Measurements from ENCODE around the gene NFE2L2. TPM values are rescaled to one million over a fixed set of nuclear protein-coding genes. Genes with fewer than 3 reads are reported as not detected.

Gene NFE2L2
- total and polyA plus RNA-seq, 2 donors (not counting 1 experiment from before 2014, with no cell fraction given): 16.8 to 93.6 TPM

DNA sequence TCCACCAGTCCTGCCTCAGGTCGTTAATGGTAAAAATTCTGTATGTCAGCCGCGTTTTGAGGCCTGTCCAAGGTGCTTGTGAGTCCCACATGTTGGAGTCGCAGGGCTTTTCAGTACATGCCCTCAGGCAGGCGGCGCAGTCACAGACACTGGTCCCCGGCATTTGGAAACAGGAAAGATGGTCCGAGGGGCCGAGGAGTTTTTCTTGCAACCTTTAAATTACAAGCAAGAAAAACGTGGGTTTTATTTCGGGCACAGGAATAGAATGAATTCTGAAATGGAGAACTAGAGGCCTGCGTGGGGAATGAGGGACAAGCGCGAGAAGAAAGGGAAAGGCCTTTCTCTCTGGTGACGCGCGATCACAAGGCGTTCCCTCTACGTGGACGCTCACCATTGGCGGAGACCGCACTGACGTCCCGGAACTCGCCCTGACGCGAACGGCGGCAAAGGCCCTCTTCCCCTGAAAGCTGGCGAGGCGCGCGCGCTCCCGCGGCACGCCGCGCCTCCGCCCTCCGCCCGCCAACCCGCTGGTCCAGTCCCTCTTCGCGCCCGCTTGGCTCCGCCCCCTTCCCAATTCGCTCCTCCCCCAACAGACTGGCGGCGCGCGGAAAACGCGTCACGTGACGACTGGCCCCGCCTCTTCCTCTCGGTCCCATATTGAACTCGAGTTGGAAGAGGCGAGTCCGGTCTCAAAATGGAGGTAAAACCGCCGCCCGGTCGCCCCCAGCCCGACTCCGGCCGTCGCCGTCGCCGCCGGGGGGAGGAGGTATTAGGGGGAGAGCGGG is 52.2 kb downstream of the NFE2L2 start, which contains the start of gene HNRNPA3:
HNRNPA3 (plus strand) TSS at position 689 of the 785 bp plus-strand sequence; CDS start at position 695, 6 bp downstream.
- DNase-seq (peak; percentile 100), ATAC-seq (ENCODE audit: low read depth) (peak; percentile 86)
- Histone ChIP-seq H3K4me2 (replicated peaks; ENCODE audit: low read depth, low read length, poor library complexity, severe bottlenecking) (peak within 1 kb of the TSS; percentile 85), H3K4me3 (ENCODE audit: control extremely low read depth in 1 of 5, extremely low read depth in 1 of 5, insufficient read depth in 1 of 5, low read depth in 2 of 5, low read length in 4 of 5) (peak within 1 kb of the TSS; percentile 81 to 97 (median 94)), H3K27ac (ENCODE audit: low read length in 2 of 2) (peak within 1 kb of the TSS; percentile 99 to 100), H2AFZ (ENCODE audit: insufficient read depth, low read depth, low read length, poor library complexity, severe bottlenecking) (peak within 1 kb of the TSS; percentile 23), H3K4me1 (ENCODE audit: control insufficient read depth in 2 of 2, insufficient read depth in 2 of 2, low read length in 2 of 2) (peaks cover 32 to 37% of the 10 kb centered on the region in 2 donors), H3K27me3 (replicated peaks in 1 of 4; ENCODE audit: control extremely low read depth in 1 of 4, control insufficient read depth in 3 of 4, insufficient read depth in 4 of 4, low read length in 3 of 4) (no peaks in the 10 kb centered on the region), H4K20me1 (ENCODE audit: control insufficient read depth, insufficient read depth, low read length, poor library complexity, severe bottlenecking) (peaks cover 33% of the 10 kb centered on the region), H3K79me2 (ENCODE audit: control insufficient read depth, insufficient read depth, low read length) (peaks cover 67% of the 10 kb centered on the region), H3K9me3 (ENCODE audit: control extremely low read depth in 1 of 3, control insufficient read depth in 2 of 3, insufficient read depth in 1 of 3, low read length in 2 of 3) (no peaks in the 10 kb centered on the region), H3K9ac (ENCODE audit: low read length) (peak within 1 kb of the TSS; percentile 99), H3K36me3 (replicated peaks in 1 of 2; ENCODE audit: control extremely low read depth in 1 of 2, control insufficient read depth in 1 of 2, extremely low read depth in 1 of 2, insufficient read depth in 2 of 2, low read length in 1 of 2) (peaks cover 3 to 27% of the 10 kb centered on the region in 2 experiments)
- ChIA-PET POLR2A (interaction anchor here (0.6 to 2.8 kb wide), 8 partner anchors 11 to 64 kb away, joined by 3 to 50 read pairs (median 4); partner anchors contain the start of gene NFE2L2), CTCF (interaction anchor here (0.6 to 1.8 kb wide), 9 partner anchors 14 to 204 kb away, joined by 3 to 41 read pairs (median 3); partner anchors contain the start of gene NFE2L2)
- TF ChIP-seq EZH2 (IDR thresholded peaks at IDR 0.05; ENCODE audit: borderline replicate concordance, insufficient read depth, low read depth, low read length, poor library complexity, severe bottlenecking): no peak
- Mint-ChIP-seq H3K27me3 (no peaks in the 10 kb centered on the region), H3K9me3 (ENCODE audit: insufficient read depth) (no peaks in the 10 kb centered on the region), H3K4me3 (peak within 1 kb of the TSS; percentile 91), H3K27ac (peak within 1 kb of the TSS; percentile 98), H3K4me1 (peaks cover 47% of the 10 kb centered on the region)
- intact Hi-C loops (cut with micrococcal nuclease): loop anchor here (1.0 to 5.0 kb wide), 7 partner anchors 29 to 1239 kb away; partner anchors contain the start of genes PJVK and PRKRA
- WGBS (ENCODE audit: insufficient coverage): under 1% methylated on average over 56 of the region's 74 CpGs

DNA sequence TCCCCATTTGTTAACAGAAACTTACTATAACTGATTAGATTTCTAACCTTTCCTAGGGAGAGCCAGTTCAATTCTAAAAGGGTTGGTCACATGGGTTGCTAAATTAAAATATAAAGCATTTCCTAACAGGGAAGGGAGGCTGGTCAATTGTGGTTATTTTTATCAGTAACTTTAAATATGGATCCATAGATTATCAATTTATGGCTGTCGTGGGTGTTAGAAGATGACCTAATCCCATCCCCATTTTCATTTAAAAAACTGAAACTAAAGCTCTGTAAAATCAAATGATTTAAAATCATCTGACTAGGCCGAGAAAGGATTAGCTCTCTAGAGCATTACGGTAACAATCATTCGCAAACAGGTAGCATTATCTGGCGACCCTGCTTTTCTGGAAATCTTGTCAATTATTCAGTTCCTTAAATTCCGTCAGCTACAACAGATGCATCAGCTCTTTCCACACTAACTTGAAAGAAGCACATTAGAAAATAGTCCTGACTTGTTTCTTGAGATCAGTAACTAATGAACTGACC is 52.9 kb downstream of the NFE2L2 start:
- Histone ChIP-seq H3K4me1 (ENCODE audit: control insufficient read depth in 2 of 2, insufficient read depth in 2 of 2, low read length in 2 of 2) (peaks cover 32 to 35% of the 10 kb centered on the region in 2 donors), H3K4me3 (ENCODE audit: control extremely low read depth in 1 of 5, extremely low read depth in 1 of 5, insufficient read depth in 1 of 5, low read depth in 2 of 5, low read length in 4 of 5) (peak overlapping the region; percentile 81 to 94 (median 86)), H3K36me3 (replicated peaks in 1 of 2; ENCODE audit: control extremely low read depth in 1 of 2, control insufficient read depth in 1 of 2, extremely low read depth in 1 of 2, insufficient read depth in 2 of 2, low read length in 1 of 2) (peaks cover 3 to 20% of the 10 kb centered on the region in 2 experiments), H3K9me3 (ENCODE audit: control extremely low read depth in 1 of 3, control insufficient read depth in 2 of 3, insufficient read depth in 1 of 3, low read length in 2 of 3) (no peaks in the 10 kb centered on the region), H3K27me3 (replicated peaks in 1 of 4; ENCODE audit: control extremely low read depth in 1 of 4, control insufficient read depth in 3 of 4, insufficient read depth in 4 of 4, low read length in 3 of 4) (no peaks in the 10 kb centered on the region), H3K27ac (ENCODE audit: low read length in 2 of 2) (peak overlapping the region; percentile 99 to 100), H3K79me2 (ENCODE audit: control insufficient read depth, insufficient read depth, low read length) (peaks cover 65% of the 10 kb centered on the region), H3K9ac (ENCODE audit: low read length) (peak overlapping the region; percentile 99), H4K20me1 (ENCODE audit: control insufficient read depth, insufficient read depth, low read length, poor library complexity, severe bottlenecking) (peaks cover 27% of the 10 kb centered on the region), H3K4me2 (replicated peaks; ENCODE audit: low read depth, low read length, poor library complexity, severe bottlenecking) (peak overlapping the region; percentile 85), H2AFZ (ENCODE audit: insufficient read depth, low read depth, low read length, poor library complexity, severe bottlenecking) (peak overlapping the region; percentile 23)
- TF ChIP-seq, protein P1, sequence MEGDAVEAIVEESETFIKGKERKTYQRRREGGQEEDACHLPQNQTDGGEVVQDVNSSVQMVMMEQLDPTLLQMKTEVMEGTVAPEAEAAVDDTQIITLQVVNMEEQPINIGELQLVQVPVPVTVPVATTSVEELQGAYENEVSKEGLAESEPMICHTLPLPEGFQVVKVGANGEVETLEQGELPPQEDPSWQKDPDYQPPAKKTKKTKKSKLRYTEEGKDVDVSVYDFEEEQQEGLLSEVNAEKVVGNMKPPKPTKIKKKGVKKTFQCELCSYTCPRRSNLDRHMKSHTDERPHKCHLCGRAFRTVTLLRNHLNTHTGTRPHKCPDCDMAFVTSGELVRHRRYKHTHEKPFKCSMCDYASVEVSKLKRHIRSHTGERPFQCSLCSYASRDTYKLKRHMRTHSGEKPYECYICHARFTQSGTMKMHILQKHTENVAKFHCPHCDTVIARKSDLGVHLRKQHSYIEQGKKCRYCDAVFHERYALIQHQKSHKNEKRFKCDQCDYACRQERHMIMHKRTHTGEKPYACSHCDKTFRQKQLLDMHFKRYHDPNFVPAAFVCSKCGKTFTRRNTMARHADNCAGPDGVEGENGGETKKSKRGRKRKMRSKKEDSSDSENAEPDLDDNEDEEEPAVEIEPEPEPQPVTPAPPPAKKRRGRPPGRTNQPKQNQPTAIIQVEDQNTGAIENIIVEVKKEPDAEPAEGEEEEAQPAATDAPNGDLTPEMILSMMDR (IDR thresholded peaks at IDR 0.05): no peak
- no peak for TF ChIP-seq EZH2 (IDR thresholded peaks at IDR 0.05; ENCODE audit: borderline replicate concordance, insufficient read depth, low read depth, low read length, poor library complexity, severe bottlenecking)
- Mint-ChIP-seq H3K4me1 (peaks cover 47% of the 10 kb centered on the region), H3K27ac (peak overlapping the region; percentile 98), H3K4me3 (peak overlapping the region; percentile 91), H3K27me3 (no peaks in the 10 kb centered on the region), H3K9me3 (ENCODE audit: insufficient read depth) (no peaks in the 10 kb centered on the region)
- DNase-seq (no peak), ATAC-seq (ENCODE audit: low read depth) (no peak)
- intact Hi-C loops (cut with micrococcal nuclease): loop anchor here (1.0 to 5.0 kb wide), 7 partner anchors 29 to 1239 kb away; partner anchors contain the start of genes PJVK and PRKRA
- CTCF ChIA-PET: interaction anchor here (0.6 to 1.8 kb wide), 9 partner anchors 14 to 204 kb away, joined by 3 to 41 read pairs (median 3); partner anchors contain the start of gene NFE2L2
- 0% methylated on average over 5 of the region's 6 CpGs for WGBS (ENCODE audit: insufficient coverage)
- POLR2A ChIA-PET: interaction anchor here (0.6 to 2.8 kb wide), 7 partner anchors 10 to 64 kb away, joined by 3 to 50 read pairs (median 4); partner anchors contain the start of gene NFE2L2
